Body of pancreas (tissue), 4 donors: Measurements from ENCODE around the gene TMEM45A.

Experiments used
- POLR2A ChIP-seq, 3 donors: fragments of 450-650 bp; IDR thresholded peaks; one replicate each; pipeline ENCODE4 v1.6.1; 2016; ENCODE audit warnings: antibody characterized with exemption in 3 of 3, mild to moderate bottlenecking in 2 of 3
- TF ChIP-seq, protein P1 (sequence below), 7 experiments: fragments of 450-650 bp in 4 of 7; fragments of 200-600 bp in 3 of 7; sonication (generic) in 3 of 7; IDR thresholded peaks; one replicate each; pipeline ENCODE4 v1.5.1; 2016 to 2019; ENCODE audit warnings: antibody characterized with exemption in 7 of 7

DNA sequence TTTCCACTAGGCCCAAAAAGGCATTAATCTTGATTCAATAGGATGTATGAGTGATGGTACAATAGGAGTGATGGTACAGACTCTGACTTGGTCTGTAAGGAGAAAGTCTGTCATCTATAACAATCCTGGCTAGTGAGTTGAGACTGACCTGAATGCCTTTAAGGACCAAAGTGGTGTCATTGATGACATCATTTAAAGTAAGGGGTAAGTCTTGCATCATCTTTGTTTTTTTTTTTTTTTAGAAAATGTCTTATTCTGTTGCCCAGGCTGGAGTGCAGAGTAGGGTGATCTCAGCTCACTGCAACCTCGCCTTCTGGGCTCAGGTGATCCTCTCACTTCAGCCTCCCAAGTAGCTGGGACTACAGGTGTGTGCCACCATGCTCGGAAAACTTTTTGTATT, 5.6 kb upstream of the TMEM45A start:
- TF ChIP-seq, protein P1, sequence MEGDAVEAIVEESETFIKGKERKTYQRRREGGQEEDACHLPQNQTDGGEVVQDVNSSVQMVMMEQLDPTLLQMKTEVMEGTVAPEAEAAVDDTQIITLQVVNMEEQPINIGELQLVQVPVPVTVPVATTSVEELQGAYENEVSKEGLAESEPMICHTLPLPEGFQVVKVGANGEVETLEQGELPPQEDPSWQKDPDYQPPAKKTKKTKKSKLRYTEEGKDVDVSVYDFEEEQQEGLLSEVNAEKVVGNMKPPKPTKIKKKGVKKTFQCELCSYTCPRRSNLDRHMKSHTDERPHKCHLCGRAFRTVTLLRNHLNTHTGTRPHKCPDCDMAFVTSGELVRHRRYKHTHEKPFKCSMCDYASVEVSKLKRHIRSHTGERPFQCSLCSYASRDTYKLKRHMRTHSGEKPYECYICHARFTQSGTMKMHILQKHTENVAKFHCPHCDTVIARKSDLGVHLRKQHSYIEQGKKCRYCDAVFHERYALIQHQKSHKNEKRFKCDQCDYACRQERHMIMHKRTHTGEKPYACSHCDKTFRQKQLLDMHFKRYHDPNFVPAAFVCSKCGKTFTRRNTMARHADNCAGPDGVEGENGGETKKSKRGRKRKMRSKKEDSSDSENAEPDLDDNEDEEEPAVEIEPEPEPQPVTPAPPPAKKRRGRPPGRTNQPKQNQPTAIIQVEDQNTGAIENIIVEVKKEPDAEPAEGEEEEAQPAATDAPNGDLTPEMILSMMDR (IDR thresholded peaks at IDR 0.05) = no peak
- no peak for TF ChIP-seq POLR2A (IDR thresholded peaks at IDR 0.05)
